GM18873 (cell line): ENCODE data around the gene TWNK.

Source experiments
- ATAC-seq: cut with Tn5 transposase; IDR thresholded peaks from one replicate; pipeline ENCODE4 v1.9.1; 2021; ENCODE audit warnings: mild to moderate bottlenecking, moderate library complexity, moderate number of reproducible peaks; ENCODE audit not compliant: unreplicated experiment, low FRiP score

TWNK gene

GRCh38 chr10:101042667-101043362, 55.5 kb downstream of the TWNK start:
- peak; percentile 91 for ATAC-seq

- ATAC-seq, result no peak
Observed at GRCh38 chr10:101043363-101043707, 56.0 kb downstream of the TWNK start.
